Activated CD4-positive, CD25-positive, alpha-beta regulatory T cell treated with anti-CD3 and anti-CD28 coated beads, Interleukin-2, amount 50 U/mL, for 24 hours (primary cell): ENCODE results near the gene MED26.
A peak's percentile ranks its signal among the peaks of the same experiment; 100 is the strongest.

Experiments used
- ATAC-seq, 2 donors: fragments of 150-1000 bp; cut with Tn5 transposase; one replicate each; pipeline ENCODE4 v1.10.0; 2021; ENCODE audit warnings: mild to moderate bottlenecking in 1 of 2, moderate library complexity in 1 of 2

The MED26 gene

DNA sequence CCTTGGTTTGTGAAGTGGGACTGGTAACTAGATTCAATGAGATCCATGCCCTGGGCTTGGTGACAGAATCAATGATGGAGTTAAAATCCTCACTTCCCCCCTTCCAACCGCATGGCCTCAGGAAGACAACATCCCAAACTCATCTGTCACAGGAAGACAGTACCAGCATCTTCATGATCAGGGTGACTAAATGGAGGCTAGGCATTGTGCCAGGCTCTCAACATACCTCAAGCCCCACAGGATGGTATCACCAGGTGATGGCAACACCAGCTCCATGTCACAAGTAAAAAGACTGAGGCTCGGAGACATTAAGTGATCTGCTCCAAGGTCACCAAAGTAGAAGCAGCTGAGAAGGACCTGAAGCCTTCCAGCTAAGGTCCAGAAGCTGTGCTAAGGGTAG is 14.2 kb downstream of the MED26 start:
- no peak for ATAC-seq

GRCh38 chr19:16612636-16613035 is 15.4 kb downstream of the MED26 start:
- no peak for ATAC-seq

DNA sequence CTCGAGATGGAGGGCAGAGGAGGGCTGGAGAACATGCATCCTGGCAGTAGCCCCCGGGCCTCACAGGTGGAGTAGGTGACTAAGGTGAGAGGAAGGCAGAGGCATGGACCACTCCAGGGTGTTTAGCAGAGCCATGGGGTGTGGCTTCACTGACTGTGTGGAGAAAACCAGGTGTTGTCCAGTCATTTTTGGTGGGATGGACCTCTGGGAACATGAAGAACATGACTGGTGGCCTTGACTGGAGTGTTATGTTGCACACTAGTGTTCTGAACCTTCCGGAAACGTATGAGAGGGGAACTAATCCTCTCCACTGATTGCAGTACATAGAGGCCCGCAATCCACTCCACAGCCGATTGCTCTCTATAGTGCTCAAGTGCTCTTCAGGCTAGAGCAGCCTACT is 16.9 kb downstream of the MED26 start:
- ATAC-seq = no peak

GRCh38 chr19:16609511-16610200 is 18.3 kb downstream of the MED26 start:
- ATAC-seq = no peak

DNA sequence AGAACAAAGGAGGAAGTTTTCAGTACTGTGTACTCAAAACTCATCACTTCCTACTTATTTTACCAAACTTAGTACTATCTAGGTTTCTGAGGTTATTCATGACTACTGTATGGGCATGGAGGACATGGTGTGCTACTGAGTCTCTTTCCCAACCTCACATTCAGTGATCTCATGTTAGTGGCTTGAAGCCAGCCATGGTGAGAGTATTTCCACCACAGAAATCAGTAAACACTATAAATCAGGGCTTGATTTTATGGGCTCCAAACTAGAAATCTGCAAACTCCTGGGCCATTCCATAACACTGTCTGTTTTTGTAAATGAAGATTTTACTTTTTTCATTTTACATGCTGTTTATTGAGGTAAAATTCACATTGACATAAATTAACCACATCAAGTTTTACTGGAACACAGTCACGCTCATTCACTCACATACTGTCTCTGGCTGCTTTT is 19.7 kb downstream of the MED26 start:
- peak in 1 of 2 donors; percentile 74 for ATAC-seq

GRCh38 chr19:16607819-16608218 is 20.2 kb downstream of the MED26 start:
- no peak for ATAC-seq

DNA sequence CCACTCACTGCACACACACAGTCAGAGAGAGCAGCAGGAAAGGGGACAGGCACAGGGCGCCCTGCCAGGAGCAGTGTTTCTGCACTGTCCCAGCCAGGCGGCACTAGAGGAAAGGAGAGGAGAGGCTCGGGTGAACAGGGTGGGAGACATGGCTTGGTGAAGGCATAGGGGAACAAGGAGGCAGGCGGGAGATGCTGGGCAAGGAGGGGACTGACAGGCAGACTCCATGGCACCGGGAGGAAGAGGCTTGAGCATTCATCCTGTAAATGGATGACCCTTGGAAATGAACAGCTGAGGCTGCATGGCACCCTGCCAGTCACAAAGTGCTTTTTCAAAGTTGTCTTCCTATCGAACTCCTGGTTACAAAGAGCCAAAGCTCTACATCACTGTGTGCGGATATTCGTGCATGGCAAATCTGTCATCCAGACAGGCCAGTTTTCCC is 22.4 kb downstream of the MED26 start:
- no peak for ATAC-seq

- ATAC-seq = no peak
Measured at GRCh38 chr19:16605115-16605514, 22.9 kb downstream of the MED26 start.

- ATAC-seq = no peak
Measured at GRCh38 chr19:16604615-16605014, 23.4 kb downstream of the MED26 start.

DNA sequence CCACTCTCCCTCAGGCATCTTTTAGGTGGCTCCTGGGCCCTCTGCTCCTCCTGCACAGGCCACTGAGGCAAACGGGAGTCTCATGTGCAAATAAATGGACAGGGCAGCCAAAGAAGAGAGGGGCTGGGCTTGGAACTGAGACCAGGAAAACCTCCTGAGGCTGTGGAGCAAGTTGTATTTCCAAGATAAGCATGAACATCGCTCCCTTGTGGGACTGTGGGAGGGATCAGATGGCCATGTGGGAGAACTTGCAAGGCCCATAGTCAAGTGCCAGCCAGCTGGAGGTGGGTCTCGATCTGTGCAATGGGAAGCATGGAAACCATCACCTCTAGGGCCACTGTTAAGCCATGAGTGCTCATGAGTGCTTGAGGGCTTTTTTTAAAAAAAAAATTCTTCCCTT is 24.9 kb downstream of the MED26 start:
- no peak for ATAC-seq

GRCh38 chr19:16601378-16602052 is 26.5 kb downstream of the MED26 start:
- no peak for ATAC-seq

DNA sequence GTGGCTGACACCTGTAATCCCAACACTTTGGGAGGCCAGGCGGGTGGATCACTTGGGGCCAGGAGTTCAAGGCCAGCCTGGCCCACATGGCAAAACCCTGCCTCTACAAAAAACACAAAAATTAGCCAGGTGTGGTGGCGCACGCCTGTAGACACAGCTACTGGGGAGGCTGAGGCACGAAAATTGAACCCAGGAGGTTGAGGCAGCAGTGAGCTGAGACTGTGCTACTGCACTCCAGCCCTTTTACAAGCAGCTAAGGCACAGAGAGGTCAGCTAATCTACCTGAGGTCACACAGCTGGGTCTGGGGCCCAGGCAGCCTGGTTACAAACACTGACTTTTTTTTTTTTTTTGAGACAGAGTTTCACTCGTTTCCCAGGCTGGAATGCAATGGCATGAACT is 27.2 kb downstream of the MED26 start:
- no peak for ATAC-seq

DNA sequence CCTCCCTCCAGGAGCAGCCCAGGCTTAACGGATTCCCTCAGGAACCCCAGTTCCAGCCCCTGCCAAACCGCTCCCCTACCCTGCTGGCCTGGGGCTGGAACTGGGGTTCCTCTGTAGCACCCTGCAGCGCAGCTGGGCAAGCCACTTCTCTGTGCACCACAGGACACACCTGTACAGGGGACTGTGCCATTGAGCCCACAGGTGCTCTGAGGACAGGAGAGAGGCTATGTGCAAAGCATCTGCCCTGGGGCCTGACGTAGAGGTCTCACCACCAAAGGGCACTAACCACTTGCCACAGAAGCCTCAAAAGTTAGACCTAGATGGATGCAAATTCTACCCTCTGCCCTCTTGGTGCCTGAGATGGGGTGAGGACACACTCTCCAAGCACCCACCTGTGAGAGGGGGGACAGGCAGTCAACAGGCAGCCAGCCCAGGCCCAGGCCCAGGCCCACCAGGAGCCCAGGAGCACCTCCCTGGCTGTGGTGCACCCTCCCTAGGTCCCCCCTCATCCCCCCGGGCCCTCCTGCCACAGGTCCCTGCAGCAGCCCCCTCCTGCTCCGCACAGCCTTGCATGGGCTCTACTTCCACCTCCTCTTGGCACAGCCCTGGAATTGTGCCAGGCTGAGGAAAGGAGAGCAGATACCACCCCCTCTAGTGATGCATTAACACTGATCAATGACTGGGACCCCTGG is 28.2 kb downstream of the MED26 start:
- no peak for ATAC-seq

- ATAC-seq = no peak
Measured at GRCh38 chr19:16598848-16599247, 29.2 kb downstream of the MED26 start.

DNA sequence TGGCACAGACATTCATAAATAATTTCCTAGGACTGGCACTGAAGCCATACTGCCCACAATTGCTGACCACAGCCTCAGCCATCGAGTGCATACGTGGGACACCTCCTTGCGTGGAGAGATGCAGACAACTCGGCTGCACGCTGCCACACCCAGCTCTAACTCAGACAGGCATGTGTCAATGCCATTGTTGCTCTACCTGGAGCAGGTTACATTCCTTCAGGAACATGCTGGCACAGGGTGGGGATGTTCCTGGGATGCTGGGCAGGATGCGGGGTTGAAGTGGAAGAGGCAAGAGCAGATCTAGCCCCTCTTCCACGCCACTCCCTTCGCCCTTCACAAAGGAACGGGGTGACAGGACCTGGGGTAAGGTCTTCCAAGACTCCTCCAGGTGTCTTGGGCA is 31.6 kb downstream of the MED26 start:
- no peak for ATAC-seq

GRCh38 chr19:16595097-16595496 is 32.9 kb downstream of the MED26 start:
- no peak for ATAC-seq

DNA sequence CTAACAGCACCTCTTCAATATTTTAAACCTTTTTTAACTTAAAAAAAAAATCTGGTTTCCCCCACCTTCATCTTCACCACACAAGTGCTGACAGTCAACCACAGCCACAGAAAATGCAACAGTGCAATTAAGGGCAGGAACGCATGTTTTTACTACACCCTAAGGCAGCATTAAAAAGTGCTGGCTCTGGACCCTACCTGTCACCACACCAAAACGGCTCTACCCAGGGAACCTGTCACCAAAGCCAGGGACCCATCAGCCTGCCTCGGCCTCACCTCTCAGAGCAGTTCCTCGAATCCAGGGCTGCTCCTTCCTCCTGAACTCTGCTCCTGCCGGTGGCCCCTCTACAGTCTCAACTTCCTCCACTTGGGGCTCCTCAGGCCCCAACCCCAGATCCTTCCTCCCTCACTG is 33.3 kb downstream of the MED26 start:
- peak; percentile 49 to 60 for ATAC-seq

GRCh38 chr19:16594131-16594586 is 33.8 kb downstream of the MED26 start:
- ATAC-seq = peak; percentile 44 to 64

DNA sequence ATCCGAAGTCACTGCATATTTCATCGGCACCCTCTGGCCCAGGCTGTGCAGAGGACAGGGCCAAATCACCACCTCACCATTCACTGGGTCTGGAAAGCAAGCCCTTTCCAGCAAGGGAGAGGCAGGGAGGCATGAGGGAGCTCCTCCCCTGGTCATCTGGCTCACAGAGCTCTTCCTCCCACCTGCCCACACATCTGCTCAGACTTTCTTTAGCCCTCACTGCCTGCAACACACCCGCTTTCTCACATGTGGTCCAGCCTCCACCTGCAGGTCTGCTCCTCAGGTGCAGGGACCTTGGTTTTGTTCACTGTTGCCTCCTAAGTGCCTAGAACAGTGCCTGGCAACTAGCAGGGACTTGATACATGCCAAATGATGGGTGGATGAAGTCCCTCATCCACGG is 34.8 kb downstream of the MED26 start:
- ATAC-seq = no peak

DNA sequence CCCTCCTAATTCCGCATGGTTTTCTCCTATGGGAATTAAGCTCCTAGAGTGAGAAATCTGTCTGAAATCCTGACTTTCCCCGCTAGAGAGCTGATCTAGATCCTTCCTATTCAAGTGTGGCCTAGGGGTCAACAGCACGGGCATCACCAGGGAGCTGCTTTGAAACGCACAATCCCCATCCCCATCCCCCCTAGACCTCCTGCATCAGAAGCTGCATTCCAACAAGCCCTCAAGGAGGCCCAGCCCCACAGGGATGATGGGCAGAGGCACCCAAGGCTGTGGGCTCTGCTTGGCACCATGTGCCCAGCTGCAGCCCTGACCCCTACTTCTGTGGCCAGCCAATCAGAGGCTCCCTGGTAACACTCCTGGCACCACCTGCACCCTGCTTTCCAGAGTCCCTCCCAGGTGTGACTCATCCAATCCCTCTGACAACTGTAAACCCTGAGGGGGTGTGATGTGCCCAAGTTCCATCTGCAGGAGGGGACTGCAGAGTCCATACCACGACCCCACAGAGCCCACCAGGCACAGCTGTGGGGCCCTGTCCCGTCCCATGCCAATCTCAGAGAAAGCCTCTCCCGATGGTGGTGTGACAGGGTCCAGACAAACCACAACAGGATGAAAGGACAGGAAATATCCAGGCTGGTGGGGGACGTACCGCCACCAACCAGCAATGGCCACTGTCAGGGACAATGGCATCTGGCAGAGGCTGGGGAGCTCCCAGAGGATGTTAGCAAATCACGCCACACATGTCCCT is 36.0 kb downstream of the MED26 start:
- ATAC-seq = no peak

- no peak for ATAC-seq
Measured at GRCh38 chr19:16590876-16591802, 36.9 kb downstream of the MED26 start.

DNA sequence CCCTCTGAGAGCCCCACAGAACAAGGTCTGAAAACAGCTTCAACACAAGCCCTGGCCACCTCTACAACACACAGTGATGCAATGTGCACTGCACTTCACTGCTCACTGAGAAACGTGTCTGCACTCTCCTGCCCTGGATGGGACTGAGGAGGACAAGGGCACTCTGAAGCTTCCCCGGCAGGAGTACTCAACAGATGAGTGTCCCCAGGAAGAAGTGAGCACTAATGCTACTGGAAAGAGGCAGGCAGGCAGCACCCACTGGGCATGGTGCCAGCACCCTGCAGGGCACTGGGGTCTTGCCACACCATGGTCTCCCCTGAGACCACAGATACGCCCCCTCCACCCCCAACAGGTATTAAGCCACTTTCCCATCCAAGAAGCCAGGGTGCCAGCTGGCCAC is 38.1 kb downstream of the MED26 start:
- ATAC-seq = no peak
